Measurements from ENCODE around the gene CHIC2. TPM values are rescaled to one million over a fixed set of nuclear protein-coding genes. Genes with fewer than 3 reads are reported as not detected.
A peak's percentile ranks its signal among the peaks of the same experiment; 100 is the strongest.
"Not testable (repeated sequence)": the region's sequence is repeated elsewhere in the genome, so short reads cannot be mapped to it uniquely, and the experiment has no call there.

Gene CHIC2
- total RNA-seq, 2 experiments from 2014 or later, result 12.6 to 16.2 TPM

- H3K4me1 Mint-ChIP-seq, result peaks cover 54% of the 10 kb centered on the region
- CTCF ChIA-PET, result no interaction called here
- ATAC-seq (no peak), DNase-seq (no peak)
- H3K27ac Mint-ChIP-seq, result no peak overlapping the region
- peaks cover 5% of the 10 kb centered on the region for H3K36me3 Mint-ChIP-seq
- no peaks in the 10 kb centered on the region for H3K27me3 Mint-ChIP-seq
- no peaks in the 10 kb centered on the region for H3K9me3 Mint-ChIP-seq (ENCODE audit: low read depth)
- peak overlapping the region; percentile 32 for H3K4me3 Mint-ChIP-seq
Observed at GRCh38 chr4:54061873-54062272, 2.5 kb downstream of the CHIC2 start.

DNA sequence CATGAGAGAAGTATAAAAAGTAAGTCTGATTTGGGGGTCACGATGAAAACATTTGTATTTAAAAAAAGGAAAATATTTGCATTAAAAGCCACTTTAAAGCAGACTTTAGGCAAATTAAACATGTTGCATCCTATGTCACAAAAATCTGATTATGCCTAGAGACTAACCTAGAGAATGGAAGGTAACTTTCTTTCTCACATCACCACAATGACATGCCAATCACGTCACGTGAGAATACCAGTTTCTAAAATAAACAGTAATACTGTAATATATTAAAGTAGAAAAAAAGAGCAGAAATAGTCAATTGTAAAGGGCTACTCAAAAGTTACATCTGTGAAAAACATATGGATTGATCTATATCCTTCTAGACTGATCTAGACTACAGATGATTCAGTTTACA lies 3.3 kb downstream of the CHIC2 start:
- Mint-ChIP-seq H3K27ac (no peak overlapping the region), H3K4me1 (peaks cover 60% of the 10 kb centered on the region), H3K4me3 (no peak overlapping the region), H3K36me3 (peaks cover 5% of the 10 kb centered on the region), H3K9me3 (ENCODE audit: low read depth) (no peaks in the 10 kb centered on the region), H3K27me3 (no peaks in the 10 kb centered on the region)
- no peak for DNase-seq
- no peak for ATAC-seq
- CTCF ChIA-PET, result no interaction called here

GRCh38 chr4:54060116-54060515 lies 4.3 kb downstream of the CHIC2 start:
- DNase-seq (no peak), ATAC-seq (no peak)
- CTCF ChIA-PET, result no interaction called here
- Mint-ChIP-seq H3K4me1 (peaks cover 53% of the 10 kb centered on the region), H3K4me3 (no peak overlapping the region), H3K9me3 (ENCODE audit: low read depth) (no peaks in the 10 kb centered on the region), H3K27me3 (no peaks in the 10 kb centered on the region), H3K27ac (no peak overlapping the region), H3K36me3 (peaks cover 11% of the 10 kb centered on the region)

- peaks cover 51% of the 10 kb centered on the region for H3K4me1 Mint-ChIP-seq
- peaks cover 15% of the 10 kb centered on the region for H3K36me3 Mint-ChIP-seq
- H3K27ac Mint-ChIP-seq, result peak overlapping the region; percentile 52
- no peaks in the 10 kb centered on the region for H3K27me3 Mint-ChIP-seq
- ATAC-seq (peak; percentile 82), DNase-seq (no peak)
- H3K4me3 Mint-ChIP-seq, result peak overlapping the region; percentile 48
- peaks cover 2% of the 10 kb centered on the region for H3K9me3 Mint-ChIP-seq (ENCODE audit: low read depth)
- CTCF ChIA-PET, result interaction anchor here (1.2 to 1.9 kb wide), 3 partner anchors 38 to 175 kb away, joined by 3 to 5 read pairs (median 5); no protein-coding TSS in a partner anchor
Observed at GRCh38 chr4:54058171-54058570, 6.2 kb downstream of the CHIC2 start.

GRCh38 chr4:54056360-54056759 lies 8.0 kb downstream of the CHIC2 start:
- CTCF ChIA-PET, result interaction anchor here (0.5 to 1.3 kb wide), 2 partner anchors 170 to 199 kb away, joined by 3 read pairs; no protein-coding TSS in a partner anchor
- H3K4me1 Mint-ChIP-seq, result peaks cover 39% of the 10 kb centered on the region
- no peaks in the 10 kb centered on the region for H3K27me3 Mint-ChIP-seq
- DNase-seq (no peak), ATAC-seq (no peak)
- H3K36me3 Mint-ChIP-seq, result peaks cover 13% of the 10 kb centered on the region
- H3K9me3 Mint-ChIP-seq (ENCODE audit: low read depth), result peaks cover 2% of the 10 kb centered on the region
- no peak overlapping the region for H3K4me3 Mint-ChIP-seq
- no peak overlapping the region for H3K27ac Mint-ChIP-seq

DNA sequence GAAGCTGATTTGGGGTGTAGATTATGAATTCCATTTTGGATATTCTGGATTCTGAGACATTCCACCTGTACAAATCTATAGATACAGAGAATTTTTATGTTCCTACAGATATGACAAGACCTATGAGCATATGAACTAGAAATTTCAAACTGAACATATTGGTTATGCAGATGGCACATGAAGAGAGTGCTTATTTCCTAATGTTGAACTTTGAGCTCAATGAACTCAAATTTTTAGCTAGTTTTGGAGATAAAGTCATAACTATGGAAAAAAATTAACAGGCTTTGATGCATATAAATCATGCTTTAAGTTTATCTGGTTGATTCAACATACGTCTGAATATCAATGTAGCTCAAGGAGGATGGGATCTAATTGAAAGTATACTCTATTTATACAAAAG lies 8.9 kb downstream of the CHIC2 start:
- no peaks in the 10 kb centered on the region for H3K27me3 Mint-ChIP-seq
- ATAC-seq, result no peak

DNA sequence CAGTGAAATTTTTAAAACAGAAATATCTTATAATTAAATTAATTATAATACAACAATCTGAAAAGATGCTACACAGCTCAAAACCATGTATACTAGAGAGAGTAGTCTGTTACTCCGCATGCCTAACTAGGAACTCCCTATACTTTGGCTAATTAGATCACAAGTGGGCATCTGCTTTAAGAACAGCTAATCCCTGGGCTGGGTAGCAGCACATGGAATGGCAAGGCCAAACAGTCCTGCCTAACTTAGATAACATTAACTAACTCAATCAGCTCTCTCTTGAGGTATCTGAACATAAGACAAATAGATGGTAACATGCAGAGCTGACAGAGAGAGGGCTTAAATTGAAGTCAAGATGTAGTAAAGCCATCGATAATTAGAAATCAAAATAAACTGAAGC lies 9.9 kb downstream of the CHIC2 start:
- H3K4me1 Mint-ChIP-seq, result peaks cover 26% of the 10 kb centered on the region
- CTCF ChIA-PET, result interaction anchor here (1.6 kb wide), 1 partner anchor 8 kb away, joined by 3 read pairs; no protein-coding TSS in a partner anchor

More for the DNA sequence above, 8.9 kb downstream of the CHIC2 start:
- Mint-ChIP-seq H3K9me3 (ENCODE audit: low read depth) (peaks cover 2% of the 10 kb centered on the region), H3K36me3 (peaks cover 13% of the 10 kb centered on the region), H3K4me3 (no peak overlapping the region), H3K4me1 (peaks cover 32% of the 10 kb centered on the region), H3K27ac (no peak overlapping the region)
- CTCF ChIA-PET, result no interaction called here
- DNase-seq, result no peak

DNA sequence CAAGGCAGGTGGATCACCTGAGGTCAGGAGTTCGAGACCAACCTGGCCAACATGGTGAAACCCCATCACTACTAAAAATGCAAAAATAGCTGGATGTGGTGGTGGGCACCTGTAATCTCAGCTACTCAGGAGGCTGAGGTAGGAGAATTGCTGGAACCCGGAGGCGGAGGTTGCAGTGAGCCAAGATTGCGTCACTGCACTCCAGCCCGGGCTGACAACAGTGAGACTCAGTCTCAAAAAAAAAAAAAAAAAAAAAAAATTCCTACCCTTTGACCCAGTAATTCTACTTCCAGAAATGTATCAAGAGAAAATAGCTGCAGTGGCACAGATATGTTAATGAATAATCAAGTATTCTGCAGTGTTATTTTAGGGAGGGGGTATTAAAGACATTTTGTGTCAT lies 11.1 kb downstream of the CHIC2 start:
- Mint-ChIP-seq H3K36me3 (peaks cover 16% of the 10 kb centered on the region), H3K4me1 (peaks cover 24% of the 10 kb centered on the region)
- not testable (repeated sequence) for ATAC-seq; DNase-seq; H3K27ac Mint-ChIP-seq; H3K27me3 Mint-ChIP-seq; H3K9me3 Mint-ChIP-seq (ENCODE audit: low read depth); H3K4me3 Mint-ChIP-seq
- CTCF ChIA-PET, result interaction anchor here (1.6 kb wide), 1 partner anchor 10 kb away, joined by 3 read pairs; no protein-coding TSS in a partner anchor

More for the DNA sequence above, 9.9 kb downstream of the CHIC2 start:
- Mint-ChIP-seq H3K4me3 (no peak overlapping the region), H3K36me3 (peaks cover 14% of the 10 kb centered on the region), H3K27me3 (no peaks in the 10 kb centered on the region), H3K27ac (no peak overlapping the region), H3K9me3 (ENCODE audit: low read depth) (peaks cover 2% of the 10 kb centered on the region)
- ATAC-seq (no peak), DNase-seq (no peak)

GRCh38 chr4:54050214-54050904 lies 14.0 kb downstream of the CHIC2 start:
- no peak overlapping the region for H3K27ac Mint-ChIP-seq
- peaks cover 22% of the 10 kb centered on the region for H3K36me3 Mint-ChIP-seq
- H3K4me3 Mint-ChIP-seq, result no peak overlapping the region
- ATAC-seq (no peak), DNase-seq (no peak)
- no peaks in the 10 kb centered on the region for H3K27me3 Mint-ChIP-seq
- peaks cover 2% of the 10 kb centered on the region for H3K9me3 Mint-ChIP-seq (ENCODE audit: low read depth)
- peaks cover 4% of the 10 kb centered on the region for H3K4me1 Mint-ChIP-seq
- CTCF ChIA-PET, result no interaction called here

- ATAC-seq; H3K4me3 Mint-ChIP-seq; CTCF ChIA-PET; H3K27ac Mint-ChIP-seq; H3K9me3 Mint-ChIP-seq (ENCODE audit: low read depth); H3K27me3 Mint-ChIP-seq; DNase-seq; H3K4me1 Mint-ChIP-seq: not testable (repeated sequence)
- H3K36me3 Mint-ChIP-seq, result peaks cover 38% of the 10 kb centered on the region
Observed at GRCh38 chr4:54043630-54044029, 20.8 kb downstream of the CHIC2 start.

- Mint-ChIP-seq H3K27ac (no peak overlapping the region), H3K4me1 (peaks cover 7% of the 10 kb centered on the region), H3K27me3 (no peaks in the 10 kb centered on the region), H3K9me3 (ENCODE audit: low read depth) (no peaks in the 10 kb centered on the region), H3K36me3 (peaks cover 35% of the 10 kb centered on the region), H3K4me3 (no peak overlapping the region)
- DNase-seq (no peak), ATAC-seq (no peak)
- CTCF ChIA-PET, result no interaction called here
Observed at GRCh38 chr4:54041933-54042332, 22.5 kb downstream of the CHIC2 start.

GRCh38 chr4:54041100-54041499 lies 23.3 kb downstream of the CHIC2 start:
- H3K4me3 Mint-ChIP-seq, result no peak overlapping the region
- DNase-seq (no peak), ATAC-seq (no peak)
- H3K36me3 Mint-ChIP-seq, result peaks cover 35% of the 10 kb centered on the region
- peaks cover 7% of the 10 kb centered on the region for H3K4me1 Mint-ChIP-seq
- CTCF ChIA-PET, result no interaction called here
- H3K27ac Mint-ChIP-seq, result no peak overlapping the region
- H3K9me3 Mint-ChIP-seq (ENCODE audit: low read depth), result no peaks in the 10 kb centered on the region
- H3K27me3 Mint-ChIP-seq, result no peaks in the 10 kb centered on the region

DNA sequence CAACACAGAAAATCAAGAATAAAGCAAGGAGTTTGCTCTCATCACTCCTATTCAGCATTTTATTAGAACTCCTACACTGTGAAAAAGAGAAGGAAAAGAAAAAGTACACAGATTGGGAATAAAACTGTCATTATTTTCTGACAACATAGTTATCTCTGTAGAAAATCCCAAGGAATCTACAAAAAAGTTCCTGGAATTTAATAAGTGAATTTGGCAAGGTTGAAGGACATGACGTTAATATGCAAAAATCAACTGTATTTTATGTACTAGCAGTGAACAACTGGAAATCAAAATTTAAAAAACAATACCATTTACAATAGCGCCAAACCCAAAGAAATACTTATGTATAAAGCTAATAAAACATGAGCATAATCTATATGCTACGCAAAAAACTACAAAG lies 26.3 kb downstream of the CHIC2 start:
- H3K4me1 Mint-ChIP-seq, result peaks cover 7% of the 10 kb centered on the region
- no peak for DNase-seq
- H3K27ac Mint-ChIP-seq, result no peak overlapping the region
- ATAC-seq, result no peak
- no peaks in the 10 kb centered on the region for H3K27me3 Mint-ChIP-seq
- H3K36me3 Mint-ChIP-seq, result peaks cover 29% of the 10 kb centered on the region
- H3K4me3 Mint-ChIP-seq, result no peak overlapping the region
- H3K9me3 Mint-ChIP-seq (ENCODE audit: low read depth), result no peaks in the 10 kb centered on the region
- CTCF ChIA-PET, result no interaction called here

DNA sequence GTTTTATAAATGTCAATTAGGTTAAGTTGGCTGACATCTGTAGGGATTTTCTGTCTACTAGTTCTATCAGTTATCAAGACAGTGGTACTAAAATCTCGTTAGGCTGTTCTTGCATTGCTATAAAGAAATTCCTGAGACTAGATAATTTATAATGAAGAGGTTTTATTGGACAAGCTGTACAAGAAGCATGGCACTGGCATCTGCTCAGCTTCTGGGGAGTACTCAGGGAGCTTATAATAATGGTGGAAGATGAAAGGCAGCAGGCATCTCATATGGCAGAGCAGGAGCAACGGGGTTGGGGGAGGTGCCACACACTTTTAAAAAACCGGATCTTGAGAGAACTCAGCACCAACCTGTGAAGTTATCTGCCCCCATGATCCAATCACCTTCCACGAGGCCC lies 28.2 kb downstream of the CHIC2 start:
- no peaks in the 10 kb centered on the region for H3K27me3 Mint-ChIP-seq
- peaks cover 4% of the 10 kb centered on the region for H3K4me1 Mint-ChIP-seq
- H3K9me3 Mint-ChIP-seq (ENCODE audit: low read depth), result no peaks in the 10 kb centered on the region
- H3K4me3 Mint-ChIP-seq, result no peak overlapping the region
- H3K27ac Mint-ChIP-seq, result no peak overlapping the region
- ATAC-seq, result no peak
- DNase-seq, result no peak
- H3K36me3 Mint-ChIP-seq, result peaks cover 22% of the 10 kb centered on the region
- CTCF ChIA-PET, result no interaction called here

Data from activated CD8-positive, alpha-beta memory T cell treated with anti-CD3 and anti-CD28 coated beads, Interleukin-2, amount 10 ng/mL, durations not matched to agents 7 days and 5 days (primary cell).